AG04449 (cell line): ENCODE results near the gene ANTXR1.

ENCODE experiments used
- CTCF ChIA-PET: fragments of 350-600 bp; formaldehyde crosslinking; extraction: SDS; loops from one replicate; lab custom pipeline; 2021; ENCODE audit warnings: antibody characterized with exemption; lab: Yijun Ruan, JAX
- POLR2A ChIA-PET: fragments of 400-600, 350-600 bp; formaldehyde crosslinking; extraction: SDS; loops from one replicate; lab custom pipeline; 2020; ENCODE audit warnings: antibody characterized with exemption, inconsistent platforms; lab: Yijun Ruan, JAX
- DNase-seq: peaks from one replicate; pipeline ENCODE4 v3.0.0-alpha.2; 2010; ENCODE audit warnings: low read depth, low spot score
- H3K4me3 ChIP-seq: 2 replicates; pipeline ENCODE4 v1.5.1; 2011; ENCODE audit warnings: low read depth, mild to moderate bottlenecking, control low read depth, low read length
- CTCF ChIP-seq: IDR thresholded peaks from one replicate; pipeline ENCODE4 v1.5.1; 2011; ENCODE audit warnings: mild to moderate bottlenecking, moderate library complexity, low read length, control low read depth, inconsistent platforms; ENCODE audit not compliant: insufficient read depth; ENCODE audit errors: missing control alignments

ANTXR1 gene

DNA sequence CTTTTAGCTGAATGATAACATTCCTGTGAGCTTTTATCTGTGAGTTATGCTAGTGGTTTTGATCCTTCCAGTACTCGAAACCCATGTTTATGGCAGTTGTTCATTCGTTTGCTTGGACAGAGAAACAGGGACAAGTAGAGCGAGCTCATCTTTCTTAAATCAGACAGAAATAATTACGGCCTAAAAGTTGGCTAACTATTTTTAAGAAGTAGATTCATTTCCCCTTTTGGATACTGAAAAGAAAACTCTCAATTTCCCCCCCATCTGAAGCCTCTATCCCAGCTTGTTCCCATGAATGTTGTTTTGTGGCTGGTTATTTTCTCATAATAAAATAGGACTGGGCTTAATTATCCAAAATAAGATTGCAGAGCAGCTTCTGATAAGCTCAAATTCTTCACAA lies 67.1 kb downstream of the ANTXR1 start:
- no peak for TF ChIP-seq CTCF
- ChIA-PET CTCF (interaction anchor here (1.3 kb wide), 1 partner anchor 227 kb away, joined by 3 read pairs; no protein-coding TSS in a partner anchor), POLR2A (no interaction called here)
- DNase-seq, result no peak
- H3K4me3 ChIP-seq, result no peak overlapping the region

- ChIA-PET POLR2A (interaction anchor here (0.6 kb wide), 1 partner anchor 534 kb away, joined by 4 read pairs; no protein-coding TSS in a partner anchor), CTCF (interaction anchor here (0.6 to 1.2 kb wide), 3 partner anchors 25 to 344 kb away, joined by 3 to 5 read pairs (median 4); partner anchors contain the start of gene ANTXR1)
- no peak for DNase-seq
- H3K4me3 ChIP-seq, result no peak overlapping the region
- TF ChIP-seq CTCF, result no peak
Measured at GRCh38 chr2:69081001-69081580, 68.1 kb downstream of the ANTXR1 start.

DNA sequence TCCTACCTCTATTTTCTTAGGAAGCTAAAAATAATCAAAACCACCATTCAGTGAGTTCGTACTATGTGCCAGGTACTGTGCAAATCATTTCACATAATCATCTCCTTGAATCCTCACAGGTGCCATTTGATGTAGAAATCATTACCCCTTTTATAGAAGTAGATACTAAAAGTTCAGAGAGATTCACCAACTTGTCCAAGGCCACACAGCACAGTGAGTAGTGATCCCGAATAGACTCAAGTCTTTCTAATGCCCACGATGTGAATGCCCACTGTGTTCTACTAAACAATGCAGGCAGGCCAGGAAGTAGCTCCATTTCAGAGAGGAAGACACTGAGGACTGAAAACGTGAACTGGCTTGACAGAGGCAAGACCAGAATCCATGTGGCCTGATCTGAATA lies 68.8 kb downstream of the ANTXR1 start:
- CTCF ChIA-PET, result interaction anchor here (1.1 to 1.2 kb wide), 2 partner anchors 26 to 69 kb away, joined by 3 to 5 read pairs; partner anchors contain the start of gene ANTXR1
- POLR2A ChIA-PET, result interaction anchor here (0.6 kb wide), 1 partner anchor 533 kb away, joined by 4 read pairs; no protein-coding TSS in a partner anchor
- TF ChIP-seq CTCF, result no peak
- H3K4me3 ChIP-seq, result no peak overlapping the region
- no peak for DNase-seq

DNA sequence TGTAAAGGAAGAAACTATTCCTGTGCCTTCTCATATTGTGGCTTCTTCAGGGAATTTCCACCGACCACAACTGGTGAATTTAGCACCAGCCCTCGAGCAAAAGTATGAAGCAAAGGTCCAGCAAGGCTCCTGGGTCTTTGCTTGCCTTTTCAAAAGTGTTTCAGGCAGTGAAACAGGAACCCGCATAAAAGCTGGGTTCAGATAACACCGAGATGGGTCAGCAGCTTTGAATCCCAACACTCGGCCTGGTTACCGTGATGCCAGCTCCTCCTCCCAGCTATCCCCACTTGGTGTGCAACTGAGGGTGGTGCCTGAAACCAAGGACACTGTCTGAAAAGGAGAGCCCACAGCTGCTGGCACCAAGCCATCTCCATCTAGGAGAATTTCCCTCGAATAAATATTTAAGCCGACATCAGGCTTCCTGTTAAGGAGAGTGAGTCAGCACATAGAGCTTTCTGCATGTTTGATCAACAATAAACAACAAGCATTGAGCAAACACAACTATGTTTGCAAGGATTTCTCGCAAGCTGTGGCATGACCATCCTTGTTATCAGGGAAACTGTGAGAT lies 69.5 kb downstream of the ANTXR1 start:
- no peak for DNase-seq
- ChIA-PET POLR2A (no interaction called here), CTCF (interaction anchor here (0.7 to 1.2 kb wide), 4 partner anchors 9 to 224 kb away, joined by 3 to 5 read pairs (median 3); partner anchors contain the start of gene ANTXR1)
- H3K4me3 ChIP-seq, result no peak overlapping the region
- no peak for TF ChIP-seq CTCF

- POLR2A ChIA-PET, result no interaction called here
- TF ChIP-seq CTCF, result no peak
- no peak for DNase-seq
- CTCF ChIA-PET, result interaction anchor here (0.7 to 1.1 kb wide), 4 partner anchors 10 to 223 kb away, joined by 3 read pairs; no protein-coding TSS in a partner anchor
- no peak overlapping the region for H3K4me3 ChIP-seq
Measured at GRCh38 chr2:69083235-69083748, 70.3 kb downstream of the ANTXR1 start.

GRCh38 chr2:69084492-69084891 lies 71.5 kb downstream of the ANTXR1 start:
- no peak overlapping the region for H3K4me3 ChIP-seq
- no peak for TF ChIP-seq CTCF
- no peak for DNase-seq
- ChIA-PET CTCF (no interaction called here), POLR2A (no interaction called here)
